Natural killer cell treated with Interleukin-12 subunit alpha and Interleukin-12 subunit beta and Interleukin-15 and Interleukin-18, amount 100 ng/mL, for 72 hours (primary cell): ENCODE results near the gene NPFFR1. TPM values are rescaled to one million over a fixed set of nuclear protein-coding genes. Genes with fewer than 3 reads are reported as not detected.
"Not testable (repeated sequence)": the region's sequence is repeated elsewhere in the genome, so short reads cannot be mapped to it uniquely, and the experiment has no call there.

Source experiments
- ATAC-seq, 2 donors: fragments of 150-1000 bp; cut with Tn5 transposase in 1 of 2; sonication (Bioruptor Pico), chemical (Tn5 transposase) in 1 of 2; 2 replicates each; pipeline ENCODE4 v1.10.0; 2021
- DNase-seq: peaks from one replicate; pipeline ENCODE4 v3.0.0; 2022; ENCODE audit warnings: low spot score
- H3K27ac Mint-ChIP-seq, 2 donors: 1 replicate in 1 of 2; 2 replicates in 1 of 2; pipeline ENCODE4 v1.8.0; 2022; ENCODE audit warnings: mixed read lengths in 2 of 2, mild to moderate bottlenecking in 1 of 2, moderate library complexity in 1 of 2
- H3K27me3 Mint-ChIP-seq, 2 donors: 1 replicate in 1 of 2; 2 replicates in 1 of 2; pipeline ENCODE4 v1.8.0; 2022; ENCODE audit warnings: mixed read lengths in 2 of 2
- H3K36me3 Mint-ChIP-seq: one replicate; pipeline ENCODE4 v1.8.0; 2022; ENCODE audit warnings: mixed read lengths
- H3K4me1 Mint-ChIP-seq, 2 donors: 1 replicate in 1 of 2; 2 replicates in 1 of 2; pipeline ENCODE4 v1.8.0; 2022; ENCODE audit warnings: low read depth in 2 of 2, mixed read lengths in 2 of 2, mild to moderate bottlenecking in 1 of 2
- H3K4me3 Mint-ChIP-seq: one replicate; pipeline ENCODE4 v1.8.0; 2022; ENCODE audit warnings: mixed read lengths
- H3K9me3 Mint-ChIP-seq: 2 replicates; pipeline ENCODE4 v1.8.0; 2022; ENCODE audit warnings: mixed read lengths
- total RNA-seq, 2 donors: library from RNA; stranded (reverse); gene quantifications; one replicate each; pipeline ENCODE4 v1.2.3, GENCODE V29; 2022

The NPFFR1 gene
- total RNA-seq, 2 donors from 2014 or later, result 0.02 TPM; not detected in 1

GRCh38 chr10:70270952-70271351 is 12.9 kb downstream of the NPFFR1 start:
- Mint-ChIP-seq H3K9me3 (no peaks in the 10 kb centered on the region), H3K27me3 (peaks cover 5 to 9% of the 10 kb centered on the region in 2 donors), H3K36me3 (no peaks in the 10 kb centered on the region), H3K4me1 (peaks cover 24 to 29% of the 10 kb centered on the region in 2 donors), H3K4me3 (no peak overlapping the region), H3K27ac (peak overlapping the region in 1 of 2 donors; percentile 81)
- DNase-seq (peak; percentile 49), ATAC-seq (no peak)

GRCh38 chr10:70269741-70270140 is 14.1 kb downstream of the NPFFR1 start:
- Mint-ChIP-seq H3K27me3 (peaks cover 5 to 14% of the 10 kb centered on the region in 2 donors), H3K27ac (peak overlapping the region in 1 of 2 donors; percentile 2), H3K36me3 (no peaks in the 10 kb centered on the region), H3K4me1 (peaks cover 24 to 31% of the 10 kb centered on the region in 2 donors), H3K4me3 (no peak overlapping the region), H3K9me3 (no peaks in the 10 kb centered on the region)
- no peak for ATAC-seq
- DNase-seq, result no peak

DNA sequence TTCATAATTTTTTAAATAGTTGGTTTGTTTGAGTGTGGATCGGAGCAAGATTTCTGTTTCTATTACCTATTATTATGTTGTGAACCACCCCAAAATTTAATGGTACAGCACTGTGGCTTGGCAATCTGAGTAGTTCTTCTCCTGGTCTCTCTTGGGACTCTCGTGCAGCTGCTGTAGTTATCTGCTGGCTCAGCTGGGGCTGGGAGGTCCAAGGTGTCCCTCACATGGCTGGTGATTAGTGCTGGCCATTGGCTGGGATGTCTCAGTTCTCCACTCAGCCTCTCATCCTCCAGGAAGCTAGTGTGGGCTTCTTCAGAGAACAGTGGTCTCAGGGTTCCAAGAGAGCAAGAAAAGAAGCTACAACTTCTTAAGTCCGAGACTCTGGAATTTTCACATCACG is 15.4 kb downstream of the NPFFR1 start:
- peak; percentile 53 for DNase-seq
- no peaks in the 10 kb centered on the region for H3K9me3 Mint-ChIP-seq

DNA sequence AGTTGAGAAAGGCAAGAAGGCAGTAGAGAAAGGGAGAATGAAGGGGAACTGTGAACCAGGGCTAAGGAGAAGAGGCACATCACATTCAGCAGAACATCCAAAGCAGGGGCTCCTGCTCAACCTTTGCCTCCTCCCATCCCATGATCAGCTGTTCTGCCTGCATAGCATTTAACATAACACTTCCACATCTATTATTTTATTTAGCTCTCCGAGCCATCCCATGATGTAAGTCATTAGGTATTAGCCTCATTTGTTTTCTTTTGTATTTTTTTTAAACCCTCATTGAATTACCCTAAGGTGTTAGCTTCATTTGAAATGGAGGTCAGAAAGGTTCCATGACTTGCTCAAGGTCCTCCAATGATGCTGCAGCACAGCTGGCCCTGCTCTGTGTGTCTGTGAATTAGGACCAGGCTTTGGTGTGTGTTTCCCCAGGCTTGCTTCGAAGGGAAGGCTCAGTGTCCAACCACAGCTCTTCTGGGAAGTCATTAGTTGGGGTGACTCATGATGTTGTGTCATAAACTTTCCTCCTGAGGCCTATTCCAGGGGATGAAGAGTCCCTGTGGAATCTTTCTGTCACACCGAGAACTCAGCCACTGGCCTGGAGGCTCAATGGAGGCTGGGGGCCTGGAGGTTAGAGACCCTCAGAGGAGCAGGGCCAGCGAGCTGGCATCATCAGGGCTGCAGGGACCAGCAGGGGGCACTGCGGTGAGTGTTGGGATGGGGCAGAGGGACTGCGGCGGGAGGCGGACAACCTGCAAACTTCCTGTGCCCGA is 16.5 kb downstream of the NPFFR1 start:
- Mint-ChIP-seq H3K27ac (peak overlapping the region; percentile 34 to 85), H3K4me3 (peak overlapping the region; percentile 52), H3K36me3 (no peaks in the 10 kb centered on the region), H3K9me3 (no peaks in the 10 kb centered on the region), H3K27me3 (peaks cover 15 to 22% of the 10 kb centered on the region in 2 donors), H3K4me1 (peaks cover 17 to 24% of the 10 kb centered on the region in 2 donors)
- DNase-seq (no peak), ATAC-seq (peak; percentile 56 to 79)

More for the DNA sequence above, 15.4 kb downstream of the NPFFR1 start:
- no peak for ATAC-seq
- no peaks in the 10 kb centered on the region for H3K36me3 Mint-ChIP-seq
- peaks cover 24 to 31% of the 10 kb centered on the region in 2 donors for H3K4me1 Mint-ChIP-seq
- H3K4me3 Mint-ChIP-seq, result no peak overlapping the region
- H3K27ac Mint-ChIP-seq, result peak overlapping the region in 1 of 2 donors; percentile 85
- H3K27me3 Mint-ChIP-seq, result peaks cover 10 to 18% of the 10 kb centered on the region in 2 donors

GRCh38 chr10:70266701-70267100 is 17.1 kb downstream of the NPFFR1 start:
- no peak for DNase-seq
- Mint-ChIP-seq H3K27ac (peak overlapping the region; percentile 34 to 85), H3K4me1 (peaks cover 14 to 19% of the 10 kb centered on the region in 2 donors), H3K9me3 (no peaks in the 10 kb centered on the region), H3K4me3 (peak overlapping the region; percentile 52), H3K36me3 (peaks cover under 1% of the 10 kb centered on the region), H3K27me3 (peaks cover 21 to 26% of the 10 kb centered on the region in 2 donors)
- peak in 1 of 2 donors; percentile 43 for ATAC-seq

- peaks cover 3% of the 10 kb centered on the region for H3K9me3 Mint-ChIP-seq
- ATAC-seq (no peak), DNase-seq (no peak)
- H3K4me1 Mint-ChIP-seq, result peaks cover 12 to 19% of the 10 kb centered on the region in 2 donors
- peak overlapping the region in 1 of 2 donors; percentile 57 for H3K27ac Mint-ChIP-seq
- no peak overlapping the region for H3K4me3 Mint-ChIP-seq
- H3K27me3 Mint-ChIP-seq, result peaks cover 28 to 30% of the 10 kb centered on the region in 2 donors
- peaks cover 7% of the 10 kb centered on the region for H3K36me3 Mint-ChIP-seq
Observed at GRCh38 chr10:70266056-70266455, 17.7 kb downstream of the NPFFR1 start.

DNA sequence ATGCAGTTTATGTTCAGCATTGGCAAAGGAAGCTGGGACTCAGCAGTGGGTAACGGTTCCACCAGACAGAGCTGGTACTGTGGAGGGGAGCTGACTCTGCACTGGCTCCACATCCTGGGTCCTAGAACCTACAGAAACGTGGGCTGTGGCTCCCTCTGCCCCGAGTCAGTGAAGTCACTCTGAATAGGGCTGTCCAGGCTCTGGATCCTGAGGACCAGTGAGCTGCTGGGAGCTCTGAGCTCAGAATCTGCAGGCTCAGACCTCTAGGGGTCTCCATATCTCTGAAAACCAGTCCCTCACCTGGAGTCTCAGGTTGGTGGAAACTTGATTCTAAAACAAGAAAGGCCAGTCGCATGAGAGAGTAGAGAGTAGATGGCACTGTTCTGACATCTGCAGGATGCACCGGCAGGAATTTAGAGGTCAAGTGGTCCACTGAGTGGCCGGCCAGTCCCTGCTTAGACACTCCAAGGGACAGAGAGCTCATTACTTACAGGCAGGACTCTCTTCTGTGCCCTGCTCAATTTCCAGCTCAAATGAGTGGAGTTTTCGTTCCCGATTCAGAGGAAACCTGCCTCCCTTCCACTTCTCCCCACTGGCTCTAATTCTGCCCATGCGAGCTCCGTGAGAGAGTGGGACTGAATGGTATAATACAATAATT is 18.6 kb downstream of the NPFFR1 start:
- peak in 1 of 2 donors; percentile 12 for ATAC-seq
- Mint-ChIP-seq H3K4me3 (no peak overlapping the region), H3K9me3 (peaks cover 4% of the 10 kb centered on the region), H3K27ac (peak overlapping the region in 1 of 2 donors; percentile 57), H3K4me1 (peaks cover 12 to 19% of the 10 kb centered on the region in 2 donors), H3K36me3 (peaks cover 9% of the 10 kb centered on the region), H3K27me3 (peaks cover 28 to 30% of the 10 kb centered on the region in 2 donors)
- no peak for DNase-seq

- Mint-ChIP-seq H3K27ac (no peak overlapping the region), H3K9me3 (peaks cover 4% of the 10 kb centered on the region), H3K27me3 (peaks cover 35 to 44% of the 10 kb centered on the region in 2 donors)
Observed at GRCh38 chr10:70260734-70261133, 23.1 kb downstream of the NPFFR1 start.

DNA sequence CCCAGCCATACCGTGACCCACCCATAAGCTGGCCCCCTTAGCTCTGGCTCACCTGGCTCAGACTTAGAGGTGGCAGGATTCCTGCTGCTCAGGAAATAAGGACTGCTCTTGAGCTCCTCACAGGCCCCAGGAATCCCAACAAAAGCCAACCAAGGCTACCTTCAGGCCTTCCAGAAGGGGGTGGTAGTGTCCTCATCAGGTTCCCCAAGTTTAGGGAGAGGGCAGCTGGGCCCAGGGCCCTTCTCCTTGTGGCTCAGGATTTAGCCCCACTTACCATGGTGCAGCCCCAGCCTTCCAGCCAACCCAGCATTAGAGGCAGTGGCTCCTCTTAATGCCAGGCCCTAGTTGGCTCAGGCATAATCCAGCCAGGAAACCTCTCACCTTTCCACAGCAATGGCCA is 23.5 kb downstream of the NPFFR1 start:
- H3K27me3 Mint-ChIP-seq, result peaks cover 34 to 44% of the 10 kb centered on the region in 2 donors
- H3K27ac Mint-ChIP-seq, result no peak overlapping the region
- H3K4me1 Mint-ChIP-seq, result peaks cover 0 to 10% of the 10 kb centered on the region in 2 donors
- peaks cover 9% of the 10 kb centered on the region for H3K36me3 Mint-ChIP-seq
- ATAC-seq, result no peak
- no peak overlapping the region for H3K4me3 Mint-ChIP-seq
- no peak for DNase-seq
- peaks cover 4% of the 10 kb centered on the region for H3K9me3 Mint-ChIP-seq

More at GRCh38 chr10:70260734-70261133, 23.1 kb downstream of the NPFFR1 start:
- Mint-ChIP-seq H3K4me3 (no peak overlapping the region), H3K36me3 (peaks cover 9% of the 10 kb centered on the region), H3K4me1 (peaks cover 0 to 5% of the 10 kb centered on the region in 2 donors)
- no peak for DNase-seq
- ATAC-seq, result no peak

DNA sequence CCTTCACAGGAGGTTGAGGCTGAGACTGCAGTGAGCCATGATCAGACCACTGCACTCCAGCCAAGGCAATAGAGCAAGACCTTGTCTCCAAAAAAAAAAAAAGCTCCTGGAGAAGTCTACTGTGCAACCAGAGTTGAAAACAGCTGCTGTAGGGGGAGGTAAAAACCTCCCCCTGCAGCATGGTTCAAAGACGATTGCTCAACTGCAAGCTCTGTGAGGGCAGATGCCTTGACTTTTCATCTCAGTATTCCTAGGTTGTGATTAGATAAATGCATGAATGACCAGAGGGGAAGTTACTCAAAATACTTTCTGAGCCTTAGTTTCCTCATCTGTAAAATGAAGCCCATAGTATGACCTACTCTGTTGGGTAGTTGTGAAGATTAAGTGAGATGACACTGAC is 25.6 kb downstream of the NPFFR1 start:
- Mint-ChIP-seq H3K4me3 (no peak overlapping the region), H3K36me3 (peaks cover 9% of the 10 kb centered on the region), H3K27ac (no peak overlapping the region), H3K9me3 (peaks cover 4% of the 10 kb centered on the region), H3K27me3 (peaks cover 36 to 45% of the 10 kb centered on the region in 2 donors), H3K4me1 (peaks cover 0 to 11% of the 10 kb centered on the region in 2 donors)
- no peak for ATAC-seq
- DNase-seq, result no peak

DNA sequence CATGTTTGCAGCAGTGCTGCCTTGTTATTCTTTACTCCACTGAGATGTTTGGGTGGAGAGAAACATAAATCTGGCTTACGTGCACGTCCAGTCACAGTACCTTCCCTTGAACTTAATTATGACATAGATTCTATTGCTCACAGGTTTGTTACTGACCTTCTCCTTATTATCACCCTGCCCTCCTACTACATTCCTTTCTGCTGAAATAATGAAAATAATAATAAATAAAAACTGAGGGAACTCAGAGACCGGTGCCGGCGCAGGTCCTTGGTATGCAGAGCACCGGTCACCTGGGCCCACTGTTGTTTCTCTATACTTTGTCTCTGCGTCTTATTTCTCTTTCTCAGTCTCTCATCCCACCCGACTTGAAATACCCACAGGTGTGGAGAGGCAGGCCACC is 26.0 kb downstream of the NPFFR1 start:
- H3K9me3 Mint-ChIP-seq, H3K36me3 Mint-ChIP-seq, H3K27ac Mint-ChIP-seq, H3K4me3 Mint-ChIP-seq, ATAC-seq, DNase-seq: not testable (repeated sequence)
- Mint-ChIP-seq H3K27me3 (peaks cover 39 to 45% of the 10 kb centered on the region in 2 donors), H3K4me1 (peaks cover 0 to 11% of the 10 kb centered on the region in 2 donors)

DNA sequence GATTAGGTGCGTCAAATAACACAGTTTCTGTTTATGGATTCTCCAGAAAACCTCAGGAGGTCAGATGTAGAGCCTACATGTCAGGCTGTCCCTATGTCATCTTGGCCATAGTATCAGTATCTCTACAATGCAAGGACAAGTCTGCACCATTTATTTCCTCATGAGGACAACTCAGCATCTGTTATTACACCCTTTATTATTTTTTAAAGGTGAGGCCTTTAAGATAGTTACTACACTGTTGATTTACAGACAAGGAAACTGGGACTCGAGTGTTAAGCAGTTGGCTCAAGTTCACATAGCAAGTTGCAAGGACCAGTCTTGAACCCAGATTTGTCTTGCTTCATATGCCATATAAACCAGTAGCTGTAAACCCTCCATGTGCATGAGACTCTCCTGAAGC is 27.3 kb downstream of the NPFFR1 start:
- H3K4me3 Mint-ChIP-seq, result no peak overlapping the region
- H3K27ac Mint-ChIP-seq, result no peak overlapping the region
- DNase-seq (no peak), ATAC-seq (no peak)
- peaks cover 4% of the 10 kb centered on the region for H3K9me3 Mint-ChIP-seq
- peaks cover 0 to 11% of the 10 kb centered on the region in 2 donors for H3K4me1 Mint-ChIP-seq
- peaks cover 31 to 33% of the 10 kb centered on the region in 2 donors for H3K27me3 Mint-ChIP-seq
- peaks cover 6% of the 10 kb centered on the region for H3K36me3 Mint-ChIP-seq

- peak; percentile 50 to 71 for ATAC-seq
- peaks cover 34 to 37% of the 10 kb centered on the region in 2 donors for H3K27me3 Mint-ChIP-seq
- DNase-seq, result no peak
- H3K9me3 Mint-ChIP-seq, result no peaks in the 10 kb centered on the region
- H3K27ac Mint-ChIP-seq, result no peak overlapping the region
- no peak overlapping the region for H3K4me3 Mint-ChIP-seq
- no peaks in the 10 kb centered on the region for H3K36me3 Mint-ChIP-seq
- H3K4me1 Mint-ChIP-seq, result peaks cover 0 to 11% of the 10 kb centered on the region in 2 donors
Observed at GRCh38 chr10:70255329-70256299, 28.2 kb downstream of the NPFFR1 start.
